Fibroblast of mammary gland (primary cell): ENCODE measurements around the gene ERI2.
"Not testable (repeated sequence)": the region's sequence is repeated elsewhere in the genome, so short reads cannot be mapped to it uniquely, and the experiment has no call there.

Source experiments
- DNase-seq: peaks from one replicate; pipeline ENCODE4 v3.0.0-alpha.2; 2010; ENCODE audit warnings: low read depth
- H3K4me3 ChIP-seq: 2 replicates; pipeline ENCODE4 v1.5.1; 2011; ENCODE audit warnings: low read depth, mild to moderate bottlenecking, low read length, moderate library complexity; ENCODE audit not compliant: control insufficient read depth
- CTCF ChIP-seq: conservative IDR thresholded peaks from 2 replicates; pipeline ENCODE4 v1.5.1; 2011; ENCODE audit warnings: low read depth, low read length, inconsistent platforms; ENCODE audit not compliant: control insufficient read depth, insufficient read depth

ERI2 gene

GRCh38 chr16:20773679-20774078 is 32.6 kb downstream of the ERI2 start:
- TF ChIP-seq CTCF, result no peak
- no peak for DNase-seq
- no peak overlapping the region for H3K4me3 ChIP-seq

GRCh38 chr16:20768818-20769217 is 37.5 kb downstream of the ERI2 start:
- no peak for DNase-seq
- H3K4me3 ChIP-seq, result no peak overlapping the region
- TF ChIP-seq CTCF, result no peak

- TF ChIP-seq CTCF, result no peak
- peak; percentile 17 for DNase-seq
- no peak overlapping the region for H3K4me3 ChIP-seq
These were observed 38.2 kb downstream of the ERI2 start for GRCh38 chr16:20768121-20768520.

- no peak overlapping the region for H3K4me3 ChIP-seq
- no peak for TF ChIP-seq CTCF
- no peak for DNase-seq
These were observed 38.7 kb downstream of the ERI2 start for GRCh38 chr16:20767577-20767976.

- no peak for DNase-seq
- H3K4me3 ChIP-seq, result no peak overlapping the region
- TF ChIP-seq CTCF, result no peak
These were observed 40.0 kb downstream of the ERI2 start for GRCh38 chr16:20766294-20766693.

- no peak overlapping the region for H3K4me3 ChIP-seq
- TF ChIP-seq CTCF, result no peak
- DNase-seq, result no peak
These were observed 40.5 kb downstream of the ERI2 start for GRCh38 chr16:20765732-20766131.

GRCh38 chr16:20764448-20764847 is 41.8 kb downstream of the ERI2 start:
- DNase-seq, H3K4me3 ChIP-seq: not testable (repeated sequence)
